ENCODE measurements around the gene NAT16. TPM values are rescaled to one million over a fixed set of nuclear protein-coding genes. Genes with fewer than 3 reads are reported as not detected.

The NAT16 gene
- total RNA-seq, 1 donor = not detected

GRCh38 chr7:101177644-101178043 lies 2.4 kb downstream of the NAT16 start:
- DNase-seq (ENCODE audit: low read depth) = no peak
- H3K4me3 ChIP-seq (ENCODE audit: low read depth, low read length) = no peak overlapping the region
- no peak for TF ChIP-seq CTCF (IDR thresholded peaks at IDR 0.05; ENCODE audit: insufficient read depth, low read length)

DNA sequence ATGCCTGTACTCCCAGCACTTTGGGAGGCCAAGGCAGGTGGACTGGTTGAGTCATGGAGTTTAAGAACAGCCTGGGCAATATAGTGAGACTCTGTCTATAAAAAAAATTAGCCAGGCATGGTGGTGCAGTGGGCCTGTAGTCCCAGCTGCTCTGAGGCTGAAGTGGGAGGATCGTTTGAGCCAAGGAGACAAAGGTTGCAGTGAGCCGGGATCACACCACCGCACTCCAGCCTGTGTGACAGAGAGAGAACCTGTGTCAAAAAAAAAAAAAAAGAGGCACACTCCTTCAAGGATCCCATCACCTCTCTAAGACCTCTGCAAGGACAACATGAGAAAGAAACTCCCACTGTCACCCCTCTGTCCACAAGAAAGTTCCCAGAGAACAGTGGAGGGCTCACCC lies 4.4 kb downstream of the NAT16 start:
- TF ChIP-seq CTCF (IDR thresholded peaks at IDR 0.05; ENCODE audit: insufficient read depth, low read length) = no peak
- no peak for DNase-seq (ENCODE audit: low read depth)
- no peak overlapping the region for H3K4me3 ChIP-seq (ENCODE audit: low read depth, low read length)

DNA sequence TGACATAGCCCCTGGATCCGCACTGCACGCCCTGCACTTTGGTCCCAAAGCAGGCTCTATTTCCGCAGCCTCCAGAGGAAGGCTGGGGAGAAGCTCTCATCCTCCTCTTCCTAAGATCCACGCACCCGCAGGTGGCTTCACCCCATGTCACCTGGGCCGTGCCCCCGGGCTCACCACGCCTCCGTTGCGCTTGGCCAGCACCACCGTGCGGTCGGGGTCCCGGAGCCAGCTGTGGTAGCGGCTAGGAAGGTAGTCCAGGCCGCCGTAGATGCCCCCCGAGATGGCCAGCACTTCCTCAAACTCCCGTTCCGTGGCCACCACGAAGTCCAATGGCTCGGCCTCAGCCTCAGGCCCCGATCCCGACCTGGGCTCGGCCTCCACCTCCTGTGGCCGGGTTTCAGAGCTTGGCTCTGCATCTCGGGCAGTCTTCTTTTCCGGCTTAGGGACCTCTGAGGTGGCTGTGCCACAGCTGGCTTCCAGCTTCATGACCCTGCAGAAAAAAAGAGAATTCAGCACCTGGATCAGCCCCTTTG lies 5.7 kb downstream of the NAT16 start:
- no peak for DNase-seq (ENCODE audit: low read depth)
- no peak overlapping the region for H3K4me3 ChIP-seq (ENCODE audit: low read depth, low read length)
- TF ChIP-seq CTCF (IDR thresholded peaks at IDR 0.05; ENCODE audit: insufficient read depth, low read length) = no peak

DNA sequence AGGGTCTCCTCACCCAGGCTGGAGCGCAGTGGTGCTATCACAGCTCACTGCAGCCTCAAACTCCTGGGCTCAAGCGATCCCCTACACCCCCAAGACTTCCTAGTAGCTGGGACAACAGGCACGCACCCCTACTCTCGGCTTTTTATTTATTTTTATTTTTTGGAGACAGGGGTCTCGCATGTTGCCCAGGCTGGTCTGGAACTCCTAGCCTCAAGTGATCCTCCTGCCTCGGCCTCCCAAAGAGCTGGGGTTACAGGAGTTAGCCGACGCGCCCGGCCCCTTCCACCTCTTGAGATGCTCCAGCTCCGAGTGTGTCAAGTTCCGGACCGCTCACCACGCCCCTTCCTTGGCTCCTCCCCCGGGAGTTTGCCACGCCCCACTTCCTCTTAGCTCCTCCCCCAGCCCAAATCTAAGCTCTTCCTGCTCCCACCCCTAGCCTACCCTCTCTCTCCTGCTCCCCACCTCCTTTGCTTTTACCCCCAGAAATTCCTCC lies 6.3 kb downstream of the NAT16 start:
- TF ChIP-seq CTCF (IDR thresholded peaks at IDR 0.05; ENCODE audit: insufficient read depth, low read length) = no peak
- DNase-seq (ENCODE audit: low read depth) = no peak
- H3K4me3 ChIP-seq (ENCODE audit: low read depth, low read length) = no peak overlapping the region

DNA sequence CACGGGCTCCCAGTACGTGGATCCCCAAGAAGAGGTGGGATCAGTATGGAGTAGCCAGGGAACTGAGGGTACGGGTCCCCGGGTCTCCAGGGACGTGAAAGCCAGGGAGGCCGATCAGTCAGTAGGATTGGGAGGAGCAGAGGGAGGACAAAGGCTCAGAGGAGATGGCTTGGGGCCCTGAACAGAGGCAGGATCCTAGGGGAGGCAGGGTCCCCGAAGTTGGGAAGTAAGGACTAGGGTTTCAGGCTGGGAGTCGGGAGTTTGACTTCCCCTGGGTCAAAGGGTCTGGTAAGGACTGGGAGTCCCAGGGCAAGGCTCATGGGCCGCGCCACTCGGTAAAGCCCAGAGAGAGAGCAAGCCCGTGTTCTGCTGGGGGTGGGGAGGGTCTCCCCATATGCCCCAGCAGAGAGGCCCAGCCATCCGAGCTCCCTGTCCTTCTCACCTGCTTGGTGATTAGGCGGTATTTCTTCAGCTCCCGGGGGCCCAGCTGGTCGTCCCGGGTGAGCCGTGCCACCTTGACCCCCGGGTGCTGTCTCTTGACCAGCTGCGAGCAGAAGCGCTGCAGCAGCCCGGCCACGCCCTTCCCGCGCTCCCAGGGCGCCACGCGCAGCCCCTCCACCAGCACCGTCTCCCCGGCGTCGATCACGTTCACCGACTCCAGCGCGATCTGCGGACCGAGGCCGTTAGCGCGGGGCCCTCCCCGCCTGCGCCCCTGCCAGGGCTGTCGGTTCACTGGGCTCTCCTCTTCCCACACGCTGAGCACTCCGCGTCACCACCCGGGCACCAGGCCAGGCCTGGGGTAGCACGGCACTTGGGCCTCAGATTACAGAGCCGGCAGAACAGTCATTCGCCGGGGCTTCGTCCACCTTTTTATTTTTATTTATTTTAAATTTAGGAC lies 7.0 kb downstream of the NAT16 start:
- peak; percentile 58 for DNase-seq (ENCODE audit: low read depth)
- peak overlapping the region; percentile 31 for H3K4me3 ChIP-seq (ENCODE audit: low read depth, low read length)
- no peak for TF ChIP-seq CTCF (IDR thresholded peaks at IDR 0.05; ENCODE audit: insufficient read depth, low read length)

DNA sequence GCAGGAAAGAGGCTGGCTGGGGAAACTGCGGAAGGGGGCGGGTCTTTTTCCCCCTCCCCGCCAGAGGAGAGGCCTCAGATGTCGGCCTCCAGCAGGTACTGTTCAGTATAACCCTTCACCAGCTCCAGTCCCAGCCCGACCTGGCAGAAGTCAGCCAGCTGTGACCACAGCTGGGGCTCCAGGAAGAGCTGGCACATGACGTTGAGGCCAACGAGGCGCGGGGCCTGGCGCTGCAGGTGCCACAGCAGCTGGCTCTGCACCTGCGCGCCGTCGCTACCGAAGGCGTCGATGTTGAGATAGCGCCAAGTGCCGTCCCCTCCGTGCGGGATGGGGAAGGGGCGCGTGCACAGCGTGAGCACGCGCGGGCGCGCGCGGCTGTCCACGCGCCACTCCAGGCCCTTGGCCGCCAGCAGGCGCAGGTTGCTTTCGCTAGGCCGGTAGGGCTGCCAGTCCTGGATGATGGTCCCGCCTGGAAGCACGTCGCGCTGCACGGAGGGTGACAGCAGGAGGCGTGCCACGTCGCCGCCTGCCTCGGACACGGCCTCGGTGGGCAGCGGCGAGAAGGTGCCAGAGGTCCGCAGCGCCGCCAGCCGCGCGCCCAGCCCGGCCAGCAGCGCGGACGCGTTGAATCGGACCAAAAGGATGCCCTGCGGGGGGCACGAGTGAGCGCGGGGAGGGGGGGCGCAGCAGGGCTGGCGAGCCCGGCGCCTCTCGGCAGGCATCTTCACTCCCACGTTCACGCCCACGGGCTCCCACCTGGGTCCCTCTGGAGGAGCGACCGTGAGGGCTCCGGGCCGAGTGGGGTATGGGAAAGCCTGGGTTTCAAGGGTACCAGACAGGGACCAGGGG lies 7.9 kb downstream of the NAT16 start:
- H3K4me3 ChIP-seq (ENCODE audit: low read depth, low read length) = no peak overlapping the region
- no peak for TF ChIP-seq CTCF (IDR thresholded peaks at IDR 0.05; ENCODE audit: insufficient read depth, low read length)
- no peak for DNase-seq (ENCODE audit: low read depth)
